CD4-positive, alpha-beta T cell treated with Interleukin-4 for 1 hour (primary cell): Measurements from ENCODE around the gene SLC24A3.

Experiments
- DNase-seq, 2 donors: peaks; one replicate each; pipeline ENCODE4 v3.0.0-alpha.2; 2020 to 2022

Gene SLC24A3

DNA sequence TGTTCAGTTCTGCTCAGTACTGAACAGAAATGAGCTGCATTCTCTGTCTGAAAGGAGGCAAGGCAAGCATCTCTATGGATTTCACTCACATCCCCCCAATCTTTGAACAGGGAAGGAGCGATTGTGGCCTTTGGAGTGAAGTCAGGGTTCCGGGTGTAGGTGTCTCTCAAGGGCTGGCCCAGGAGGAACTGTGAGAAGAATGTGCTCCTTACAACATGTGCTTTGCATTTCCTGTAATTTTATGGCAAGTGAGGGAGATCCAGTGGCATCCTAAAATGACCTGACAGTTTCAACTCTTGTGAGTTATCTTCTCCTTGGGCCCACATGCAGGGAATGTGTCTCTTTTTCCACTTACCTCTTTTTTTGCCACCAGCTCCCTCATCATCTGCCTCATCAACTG is 482.6 kb downstream of the SLC24A3 start:
- DNase-seq: no peak

DNA sequence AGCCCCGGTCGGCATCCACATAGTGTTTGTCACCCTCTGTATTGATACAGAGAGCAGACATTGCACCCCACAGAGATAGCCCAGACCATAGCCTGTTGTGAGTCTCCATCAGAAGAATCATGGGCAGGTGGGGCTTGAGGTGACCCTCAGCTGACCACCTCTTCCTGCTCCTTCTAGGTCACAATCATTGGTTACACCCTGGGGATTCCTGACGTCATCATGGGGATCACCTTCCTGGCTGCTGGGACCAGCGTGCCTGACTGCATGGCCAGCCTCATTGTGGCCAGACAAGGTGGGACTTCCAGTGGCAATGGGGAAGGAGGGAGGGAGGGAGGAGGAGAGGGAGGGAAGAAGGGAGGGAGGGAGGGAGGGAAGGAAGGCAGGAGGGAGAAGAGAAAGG is 484.2 kb downstream of the SLC24A3 start:
- no peak for DNase-seq

DNA sequence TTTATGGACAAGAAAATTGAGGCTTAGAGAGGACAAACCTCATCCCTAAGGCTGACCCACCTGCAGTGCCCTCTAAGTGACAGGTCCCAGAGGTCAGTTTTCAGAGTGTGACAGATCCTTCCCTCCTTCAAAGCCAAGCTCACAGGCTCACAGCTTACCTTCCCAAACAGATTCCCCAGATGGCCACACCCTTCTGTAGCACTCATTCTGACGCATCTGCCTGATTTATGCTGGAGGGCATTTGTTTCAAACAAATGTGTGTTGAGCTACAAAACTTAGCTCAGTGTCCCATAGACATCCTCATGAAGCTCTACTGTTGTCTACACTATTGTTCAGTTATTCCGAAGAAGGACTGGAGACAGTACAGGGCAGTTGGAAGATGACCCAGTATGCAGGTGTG is 485.0 kb downstream of the SLC24A3 start:
- DNase-seq: no peak

DNA sequence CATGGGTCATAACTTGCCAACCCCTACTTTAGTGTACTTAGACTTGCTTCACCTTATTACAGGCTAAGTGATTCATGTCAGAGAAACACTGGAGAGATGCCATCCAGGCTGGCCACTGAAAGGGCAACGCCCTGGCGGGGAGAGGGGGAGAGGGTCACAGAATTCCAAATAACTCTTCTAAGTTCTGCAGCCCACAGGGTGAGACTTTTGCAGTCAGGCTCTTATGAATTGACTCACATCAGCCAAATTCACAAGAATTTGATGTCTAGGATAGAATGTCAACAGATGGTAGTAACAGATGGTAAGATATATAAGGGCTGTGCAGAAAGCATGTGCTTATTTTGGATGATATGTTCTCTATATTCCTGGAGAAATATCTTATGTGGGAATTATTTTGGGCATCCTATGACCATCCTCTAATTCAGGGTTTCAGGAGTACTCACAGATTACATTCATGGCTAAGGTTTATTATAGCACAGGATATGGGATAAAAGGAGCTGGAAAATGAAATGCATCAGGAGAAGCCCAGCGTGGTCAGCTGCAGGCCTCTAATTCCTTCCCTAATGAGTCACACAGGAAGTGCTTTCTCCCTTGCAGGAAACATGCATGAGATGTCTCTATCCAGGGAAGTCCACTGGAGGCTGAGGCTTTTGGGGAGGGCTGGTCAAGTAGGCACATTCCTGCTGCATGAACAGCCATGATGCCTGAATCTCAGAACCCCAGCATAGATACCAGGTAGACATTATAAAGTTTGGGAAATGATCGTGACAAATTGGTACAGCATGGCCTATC is 486.9 kb downstream of the SLC24A3 start:
- DNase-seq: no peak

DNA sequence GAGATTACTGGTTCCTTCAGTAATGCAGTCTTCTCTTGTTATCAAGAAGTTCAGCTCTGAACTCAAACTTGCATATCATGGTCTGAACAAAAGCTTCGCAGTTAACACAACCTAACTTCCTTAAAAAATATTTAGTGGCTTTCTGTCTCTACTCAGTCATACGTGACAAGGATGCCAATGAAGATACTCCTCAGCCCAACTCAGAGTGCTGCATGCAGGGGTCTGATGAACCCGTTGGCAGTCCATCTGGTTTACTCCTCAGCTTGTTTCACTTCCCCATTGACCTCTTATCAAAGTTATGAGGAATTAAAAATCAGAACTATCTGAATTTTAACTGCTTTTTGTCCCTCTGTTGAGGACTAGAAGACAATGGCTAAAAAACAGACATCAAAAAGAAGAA is 489.0 kb downstream of the SLC24A3 start:
- DNase-seq: peak in 1 of 2 donors; percentile 68

DNA sequence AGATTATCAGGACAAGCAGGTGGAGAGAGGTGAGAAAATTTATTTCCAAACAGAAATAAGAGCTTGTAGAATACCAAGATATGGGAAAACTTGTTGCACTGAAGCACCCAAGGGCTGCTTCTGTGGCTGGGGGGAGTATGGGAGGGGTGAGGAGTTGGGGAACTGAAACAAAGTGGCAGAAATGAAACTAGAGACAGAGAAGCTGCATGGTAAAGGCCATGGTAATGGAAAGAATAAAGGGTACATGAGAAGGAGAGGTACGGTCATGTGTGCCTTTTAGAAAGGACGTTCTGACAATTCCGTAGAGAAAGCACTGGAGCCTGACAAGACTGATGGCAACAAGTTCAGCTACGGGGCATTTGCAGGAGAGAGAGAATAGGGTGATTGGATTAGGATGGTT is 494.0 kb downstream of the SLC24A3 start:
- peak in 1 of 2 donors; percentile 31 for DNase-seq

DNA sequence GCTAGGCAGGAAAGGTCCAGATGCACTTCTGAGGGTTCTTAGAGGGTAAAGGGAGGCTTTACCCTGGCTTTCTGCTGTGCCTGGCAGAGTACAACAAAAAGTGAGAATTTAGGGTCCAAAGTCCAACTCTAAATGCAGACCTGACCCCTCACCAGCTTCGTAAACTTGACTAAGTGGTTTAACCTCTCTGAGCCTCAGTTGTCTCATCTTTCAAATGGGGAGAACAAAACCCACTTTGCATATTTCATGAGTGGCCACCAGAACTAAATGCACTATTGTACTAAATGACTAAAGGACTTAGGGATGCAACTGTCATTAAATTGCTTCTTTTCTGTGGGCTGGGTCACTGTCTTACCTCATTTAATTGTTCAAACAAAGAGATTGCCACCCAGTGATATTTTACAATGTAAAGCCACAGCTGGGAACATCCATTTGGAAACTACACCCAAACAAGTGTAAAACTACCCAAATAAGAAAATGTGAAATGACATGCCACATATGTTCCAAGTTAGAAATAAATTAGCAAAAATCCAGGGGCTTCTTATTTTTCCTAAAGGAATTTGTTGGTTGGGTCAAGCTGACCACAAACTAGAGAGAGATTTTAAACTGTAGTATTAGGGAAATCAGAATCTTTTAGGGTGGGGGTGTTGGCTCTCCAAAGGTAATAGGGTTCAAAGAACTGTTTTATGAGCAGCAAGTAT is 497.3 kb downstream of the SLC24A3 start:
- DNase-seq: no peak

DNA sequence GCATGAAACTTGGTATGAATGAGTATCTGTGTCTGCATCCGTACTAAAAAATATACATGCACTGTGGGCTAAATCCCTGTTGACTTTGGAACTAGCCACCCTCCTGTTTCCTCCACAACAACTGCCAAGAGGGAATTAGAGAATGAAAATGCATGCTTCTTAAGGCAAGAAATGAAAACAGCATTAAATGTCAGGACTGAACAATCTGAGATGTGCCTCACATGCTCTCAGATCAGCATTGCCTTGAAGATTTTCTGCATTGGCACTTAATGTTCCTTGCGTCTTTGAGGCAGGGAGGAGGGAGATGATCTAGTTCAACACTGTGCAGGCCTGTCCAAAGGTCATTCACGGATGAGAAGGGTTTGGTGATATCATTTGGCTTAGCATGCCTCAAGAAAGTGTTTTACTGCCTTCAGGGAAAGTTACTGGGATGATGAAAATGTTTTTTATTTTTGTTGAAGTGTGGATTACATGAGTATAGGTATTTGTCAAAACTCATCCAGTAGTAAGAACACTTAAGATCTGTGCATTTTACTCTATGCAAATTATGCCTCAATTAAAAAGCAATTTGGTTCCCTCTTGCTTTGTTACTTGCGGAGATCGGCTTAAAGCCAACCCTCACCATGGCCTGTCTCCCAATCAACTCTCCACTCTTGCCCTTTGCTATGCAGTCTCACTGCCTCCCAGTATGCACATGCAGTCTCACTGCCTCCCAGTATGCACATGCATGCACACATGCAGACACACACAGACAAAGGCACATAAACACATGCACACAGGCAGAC is 498.1 kb downstream of the SLC24A3 start:
- no peak for DNase-seq

DNA sequence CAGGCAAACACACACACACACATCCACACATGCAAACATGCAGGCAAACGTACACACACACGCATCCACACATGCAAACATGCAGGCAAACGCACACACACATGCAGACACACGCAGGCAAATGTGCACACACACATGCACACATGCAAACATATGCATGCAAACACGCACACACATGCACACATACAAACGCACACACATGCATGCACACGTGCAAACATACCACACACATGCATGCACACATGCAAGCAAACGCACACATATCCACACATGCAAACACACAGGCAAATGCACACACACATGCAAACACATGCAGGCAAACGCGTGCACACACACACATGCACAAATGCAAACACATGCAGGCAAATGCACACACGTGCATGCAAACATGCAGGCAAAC is 498.7 kb downstream of the SLC24A3 start:
- no peak for DNase-seq

DNA sequence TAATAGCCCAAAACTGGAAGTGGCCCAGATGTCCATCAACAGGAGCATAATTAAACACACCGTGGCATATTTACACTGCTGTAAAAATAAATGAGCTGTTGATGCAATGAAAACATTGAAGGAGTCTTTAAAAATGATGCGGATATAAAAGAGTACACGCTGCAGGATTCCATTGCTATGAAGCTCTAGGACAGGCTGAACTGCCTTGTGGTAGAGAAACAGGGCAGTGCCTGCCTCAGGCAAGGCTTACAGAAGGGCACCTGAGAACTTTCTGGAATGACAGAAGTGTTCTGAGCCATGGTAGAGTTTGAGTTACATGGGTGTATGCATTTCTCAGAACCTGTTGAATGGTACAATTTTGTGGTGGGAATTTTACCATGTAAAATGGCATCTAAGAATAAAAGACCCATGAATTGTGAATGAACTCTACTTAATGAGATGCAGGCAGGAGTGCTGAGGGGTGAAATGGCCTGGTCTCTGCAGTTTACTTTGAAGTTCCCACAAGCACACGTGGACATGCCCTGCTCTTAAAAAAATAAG is 500.3 kb downstream of the SLC24A3 start:
- DNase-seq: no peak

DNA sequence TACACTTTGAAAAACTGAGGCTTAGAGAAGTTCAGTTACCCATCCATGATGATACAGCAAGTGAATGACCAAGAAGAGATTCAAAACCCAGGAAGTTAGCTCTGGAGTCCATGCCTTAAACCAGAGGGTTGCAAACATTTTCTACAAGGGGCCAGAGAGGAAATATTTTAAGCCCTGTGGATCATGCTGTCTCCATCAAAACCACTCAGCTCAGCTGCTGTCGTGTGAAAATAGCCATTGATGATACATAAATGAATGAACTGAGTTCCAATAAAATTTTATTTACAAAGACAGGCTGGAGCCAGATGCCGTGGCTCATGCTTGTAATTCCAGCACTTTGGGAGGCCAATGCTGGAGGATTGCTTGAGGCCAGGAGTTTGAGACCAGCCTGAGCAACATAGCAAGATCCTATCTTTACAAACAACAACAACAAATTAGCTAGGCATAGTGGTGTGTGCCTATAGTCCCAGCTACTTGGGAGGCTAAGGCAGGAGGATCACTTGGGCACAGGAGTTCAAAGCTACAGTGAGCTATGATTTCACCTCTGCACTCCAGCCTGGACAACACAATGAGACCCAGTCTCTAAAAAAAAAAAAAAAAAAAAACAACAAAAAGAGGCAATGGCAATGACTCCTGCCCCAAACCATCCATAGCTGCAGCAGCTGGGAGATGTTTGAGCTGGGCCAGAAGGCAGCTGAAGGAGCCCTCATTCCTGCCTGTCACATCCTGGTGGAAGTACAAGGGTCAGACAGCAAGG is 501.6 kb downstream of the SLC24A3 start:
- no peak for DNase-seq

DNA sequence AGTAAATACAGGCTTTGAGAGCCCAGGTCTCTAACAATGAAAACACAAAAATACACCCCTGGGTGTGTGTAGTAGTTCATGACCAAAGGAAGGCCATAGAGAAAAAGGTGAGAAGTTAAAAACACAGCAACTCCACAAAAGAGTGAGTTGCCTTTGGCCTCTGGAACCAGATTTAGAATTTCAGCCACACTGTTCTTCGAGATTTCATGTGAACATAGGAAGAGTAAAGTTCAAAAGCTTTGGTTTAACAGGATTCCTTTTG is 502.1 kb downstream of the SLC24A3 start:
- DNase-seq: no peak

DNA sequence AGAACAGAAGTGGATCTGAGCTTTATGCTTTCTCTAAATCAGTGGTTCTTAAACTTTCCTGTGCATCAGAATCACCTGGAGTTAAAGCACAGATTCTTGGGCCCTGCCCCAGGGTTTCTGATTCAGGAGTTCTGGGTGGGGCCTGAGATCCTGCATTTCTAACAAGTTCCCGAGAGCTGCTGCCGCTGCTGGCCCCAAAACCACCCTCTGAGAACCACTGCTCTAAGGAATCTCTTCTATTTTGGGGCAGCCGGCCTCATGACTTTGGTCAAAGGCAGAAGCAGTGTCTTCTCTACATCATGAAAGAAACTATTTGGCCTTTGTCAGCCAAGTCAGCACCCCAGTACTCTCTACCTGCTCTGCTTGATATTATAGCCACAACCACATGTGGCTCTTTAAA is 503.5 kb downstream of the SLC24A3 start:
- no peak for DNase-seq

DNA sequence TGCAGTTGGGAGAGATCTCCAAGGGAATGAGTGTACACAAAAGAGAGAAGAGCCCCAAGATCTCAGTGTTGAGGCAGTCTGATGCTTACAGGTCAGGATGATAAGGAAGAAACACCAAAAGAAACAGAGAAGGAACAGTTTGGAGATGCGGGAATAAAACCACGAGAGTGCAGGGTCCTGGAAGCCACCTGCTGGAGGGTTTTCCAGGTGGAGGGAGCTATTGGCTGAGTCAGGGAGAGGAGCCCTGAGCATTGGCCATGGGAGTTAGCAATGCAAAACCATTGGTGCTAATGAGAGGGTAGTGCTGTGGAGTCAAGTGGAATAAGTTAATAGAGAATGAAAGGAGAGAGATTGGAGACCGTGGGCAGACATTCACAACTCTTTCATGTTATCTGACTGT is 506.4 kb downstream of the SLC24A3 start:
- no peak for DNase-seq

DNA sequence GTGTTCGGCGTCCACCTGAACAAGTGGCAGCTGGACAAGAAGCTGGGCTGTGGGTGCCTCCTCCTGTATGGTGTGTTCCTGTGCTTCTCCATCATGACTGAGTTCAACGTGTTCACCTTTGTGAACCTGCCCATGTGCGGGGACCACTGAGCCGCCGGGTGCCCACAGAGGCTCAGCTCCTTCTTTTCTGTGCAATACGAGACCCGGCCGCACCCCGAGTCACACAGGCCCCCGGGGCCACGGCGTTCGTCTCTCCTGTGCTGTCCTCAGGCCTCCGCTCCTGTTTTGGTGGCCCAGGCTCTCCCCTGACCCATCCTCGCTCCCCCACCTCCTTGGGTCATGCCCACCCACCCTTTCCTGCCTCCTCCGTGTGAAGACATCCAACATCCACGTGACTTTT is 508.5 kb downstream of the SLC24A3 start:
- DNase-seq: no peak

DNA sequence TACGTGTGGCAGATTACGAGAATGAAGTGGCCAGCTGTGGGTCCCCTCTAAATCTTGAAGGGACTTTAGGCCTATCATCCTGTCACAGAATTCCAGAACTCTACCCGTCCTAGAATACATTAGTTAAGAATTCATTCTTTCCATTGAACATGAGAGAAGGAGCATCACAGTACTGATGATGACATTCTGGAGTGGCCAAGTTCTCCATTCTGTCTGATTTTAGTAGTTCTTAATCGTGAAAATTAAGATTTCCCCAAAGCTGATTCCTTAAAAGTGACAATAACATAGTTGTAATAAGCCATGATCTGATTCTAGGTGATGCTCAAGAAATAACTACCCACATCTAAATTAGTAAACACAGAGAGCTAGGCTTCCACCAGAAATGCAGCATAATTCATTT is 510.6 kb downstream of the SLC24A3 start:
- DNase-seq: no peak

DNA sequence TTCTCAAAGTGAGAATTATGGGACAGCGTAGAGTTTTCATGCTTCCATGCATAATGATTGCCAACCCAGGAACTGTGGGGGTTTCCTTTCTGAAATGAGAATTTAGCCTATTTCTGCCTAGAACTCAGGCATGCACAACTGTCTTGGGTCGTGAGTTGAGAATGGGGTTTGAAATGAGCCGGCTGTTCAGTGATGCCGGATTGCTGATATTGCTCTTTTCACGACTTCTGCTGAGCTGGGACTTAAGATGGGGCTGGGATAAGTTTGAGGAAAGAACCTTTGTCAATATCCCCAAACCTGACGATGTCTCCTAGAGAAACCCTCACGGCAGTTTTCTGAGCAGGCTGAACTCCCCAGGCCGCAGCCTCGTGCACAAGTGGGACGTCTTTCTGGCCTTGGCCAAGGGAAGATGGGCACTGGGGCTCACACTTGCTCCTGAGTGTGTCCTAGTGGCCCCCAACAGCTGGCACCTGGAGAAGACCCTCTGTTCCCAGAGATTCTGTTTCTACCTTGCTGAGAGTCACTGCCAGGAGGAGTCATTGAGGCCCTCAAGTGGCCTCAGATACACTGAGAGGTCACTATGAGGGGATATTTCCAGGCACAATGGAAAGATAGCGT is 511.5 kb downstream of the SLC24A3 start:
- DNase-seq: no peak

DNA sequence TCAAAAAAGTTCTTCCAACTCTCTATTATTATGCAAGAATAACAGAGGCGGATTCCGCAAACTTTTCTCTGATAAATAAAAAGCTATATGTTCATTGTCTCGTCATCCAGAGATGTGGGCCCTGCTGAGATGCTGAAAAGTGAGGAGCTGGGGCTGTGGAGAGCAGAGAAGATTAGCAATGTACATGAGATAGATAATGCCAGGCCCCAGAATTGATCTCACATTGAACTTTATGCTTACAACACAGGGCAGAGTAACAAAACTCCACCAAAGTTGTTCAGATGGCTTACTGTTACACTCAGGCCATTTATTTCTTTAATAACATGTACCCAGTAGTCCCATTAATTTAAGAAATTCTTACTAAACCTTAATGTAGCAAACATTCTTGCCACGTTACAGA is 512.9 kb downstream of the SLC24A3 start:
- no peak for DNase-seq

DNA sequence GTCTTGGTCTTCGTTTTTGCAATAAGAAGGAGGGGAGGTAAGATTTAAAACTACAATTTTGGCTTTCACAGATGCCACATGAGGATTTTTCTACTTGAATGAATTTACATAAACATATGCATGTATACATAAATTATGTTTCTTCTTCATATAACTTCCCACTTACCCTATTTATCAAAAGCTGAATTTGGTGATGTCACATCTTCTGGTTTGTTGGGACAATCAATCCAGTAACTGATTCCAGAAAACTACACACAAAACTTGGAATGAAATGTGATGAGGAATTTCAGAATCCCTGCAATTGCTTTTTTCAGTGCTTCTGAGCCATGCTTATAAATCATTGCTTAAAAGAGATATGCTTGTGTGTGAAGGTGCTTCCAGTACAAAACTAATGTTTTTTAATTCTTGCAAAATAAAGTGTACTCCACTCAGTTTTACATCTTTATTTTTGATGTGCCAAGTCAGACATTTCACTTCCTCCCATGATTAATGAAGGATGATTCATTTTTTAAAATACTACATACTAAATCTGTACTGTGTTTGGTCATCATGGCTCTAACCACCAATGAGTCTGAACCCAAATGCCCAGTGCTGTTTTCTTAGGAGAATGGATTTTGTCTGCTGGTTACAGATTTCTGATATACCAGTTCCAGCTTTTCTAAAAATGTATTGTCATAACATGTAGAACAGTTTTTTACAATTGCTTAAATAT is 513.5 kb downstream of the SLC24A3 start:
- no peak for DNase-seq

DNA sequence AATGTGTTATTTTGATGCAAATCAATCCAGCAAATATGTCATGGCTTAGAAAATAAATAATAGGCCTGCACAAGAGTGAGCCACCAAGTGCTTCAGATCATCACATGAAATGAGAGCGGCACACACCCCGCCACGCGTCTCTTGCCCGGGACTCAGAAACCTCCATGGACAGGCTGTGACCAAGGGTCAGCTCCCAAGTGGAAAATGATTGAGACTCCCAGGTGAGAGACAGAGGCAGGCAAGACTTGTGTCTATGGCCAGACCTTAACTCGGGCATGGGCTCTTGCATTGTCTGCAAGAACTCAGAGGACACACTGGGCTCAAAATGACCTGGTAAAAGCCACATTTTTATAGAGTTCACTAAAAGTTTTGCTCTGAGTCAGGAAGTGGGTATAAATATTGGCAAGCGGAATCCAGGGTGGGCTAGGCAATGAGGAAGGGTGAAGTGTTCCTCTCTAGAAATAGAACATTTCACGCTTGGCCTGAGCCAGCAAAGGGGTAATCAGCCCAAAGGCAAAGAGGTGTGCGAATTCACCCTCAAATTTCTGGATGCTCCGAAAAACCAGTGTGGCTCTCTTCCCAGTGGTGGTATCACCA is 514.9 kb downstream of the SLC24A3 start:
- no peak for DNase-seq

DNA sequence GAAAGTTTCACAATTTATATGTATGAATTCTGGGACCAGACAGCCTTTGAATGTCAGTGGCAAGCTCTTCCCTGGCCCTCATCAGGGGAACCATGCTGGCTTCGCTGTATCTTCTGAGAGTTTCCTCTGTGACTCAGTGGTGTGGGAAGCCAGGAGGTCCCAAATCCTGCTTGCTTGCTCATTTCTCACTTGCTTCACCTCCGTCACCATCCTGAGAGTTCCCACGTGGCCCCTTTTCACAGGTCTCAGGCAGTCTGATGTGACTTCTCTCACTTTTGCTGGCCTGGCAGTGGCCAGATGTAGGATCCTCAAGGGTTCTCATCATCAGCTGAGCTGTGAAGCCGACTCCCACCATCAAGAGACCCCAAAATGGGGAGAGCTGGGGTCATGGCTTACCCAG is 517.2 kb downstream of the SLC24A3 start:
- no peak for DNase-seq

DNA sequence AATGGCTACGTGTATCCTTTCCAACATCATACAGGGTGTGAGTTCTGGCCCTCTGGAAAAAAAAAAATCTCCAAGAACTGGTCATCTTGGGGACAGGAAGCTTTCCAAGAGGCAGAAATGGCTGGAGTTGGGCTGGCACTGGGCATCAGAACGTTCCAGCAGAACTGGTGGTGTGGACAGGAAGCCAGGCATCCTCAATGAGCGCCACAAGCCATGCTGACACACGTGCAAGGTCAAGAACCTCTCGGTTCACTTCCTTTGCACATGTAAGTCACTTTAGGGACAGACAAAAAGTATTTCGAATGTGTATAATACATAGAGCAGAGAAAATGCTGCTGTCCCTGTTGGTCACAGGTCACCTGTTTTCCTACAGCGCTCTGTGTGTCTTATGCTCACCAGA is 518.3 kb downstream of the SLC24A3 start:
- DNase-seq: no peak
